Endothelial cell of umbilical vein (primary cell): ENCODE measurements around the gene ATF1.

Source experiments
- CTCF ChIP-seq, 2 donors: IDR thresholded peaks; 1 replicate in 1 of 2; 2 replicates in 1 of 2; pipeline ENCODE4 v1.5.1; 2011; ENCODE audit warnings: low read length in 2 of 2, mild to moderate bottlenecking in 2 of 2, moderate library complexity in 2 of 2, control low read depth in 1 of 2, inconsistent platforms in 1 of 2, low read depth in 1 of 2; ENCODE audit not compliant: insufficient read depth in 1 of 2; ENCODE audit errors: extremely low read depth in 1 of 2
- EZH2 ChIP-seq: IDR thresholded peaks from 2 replicates; pipeline ENCODE4 v1.6.1; 2012; ENCODE audit warnings: borderline replicate concordance, low read depth, mild to moderate bottlenecking, moderate library complexity, low read length, inconsistent platforms; ENCODE audit not compliant: severe bottlenecking
- FOS ChIP-seq: IDR thresholded peaks from 2 replicates; pipeline ENCODE4 v1.6.1; 2011; ENCODE audit warnings: mild to moderate bottlenecking, low read length, moderate library complexity, borderline replicate concordance; ENCODE audit not compliant: insufficient read depth
- MAX ChIP-seq: IDR thresholded peaks from 2 replicates; pipeline ENCODE4 v1.6.1; 2011; ENCODE audit not compliant: insufficient read depth, insufficient read length
- MYC ChIP-seq: IDR thresholded peaks from one replicate; pipeline ENCODE4 v1.6.1; 2011; ENCODE audit warnings: mild to moderate bottlenecking, low read depth, low read length
- POLR2A ChIP-seq: IDR thresholded peaks from 2 replicates; pipeline ENCODE4 v1.6.1; 2012; ENCODE audit warnings: low read depth, mild to moderate bottlenecking, control low read depth, low read length
- POLR2AphosphoS5 ChIP-seq: IDR thresholded peaks from 2 replicates; pipeline ENCODE4 v1.6.1; 2012; ENCODE audit warnings: low read depth, mild to moderate bottlenecking, control low read depth, low read length, moderate library complexity; ENCODE audit not compliant: insufficient read depth

GRCh38 chr12:50842637-50843493 lies 79.0 kb downstream of the ATF1 start, which contains the start of gene TMPRSS12:
- TF ChIP-seq CTCF (IDR thresholded peaks at IDR 0.05; ENCODE audit: extremely low read depth in 1 of 2, insufficient read depth in 1 of 2, low read depth in 1 of 2, low read length in 2 of 2) (no peak), EZH2 (no peak), POLR2A (no peak), POLR2AphosphoS5 (no peak), MYC (no peak), MAX (no peak), FOS (no peak)
